ENCODE data around the gene DNPEP.
"Not testable (repeated sequence)": the region's sequence is repeated elsewhere in the genome, so short reads cannot be mapped to it uniquely, and the experiment has no call there.

DNPEP gene

GRCh38 chr2:219399716-219400478 is 12.2 kb upstream of the DNPEP start:
- no peak for DNase-seq

- DNase-seq: no peak
Measured at GRCh38 chr2:219398721-219399363, 11.1 kb upstream of the DNPEP start.

- no peak for DNase-seq
Measured at GRCh38 chr2:219396863-219397457, 9.2 kb upstream of the DNPEP start.

- no peak for DNase-seq
Measured at GRCh38 chr2:219395609-219396008, 7.9 kb upstream of the DNPEP start.

- not testable (repeated sequence) for DNase-seq
Measured at GRCh38 chr2:219395056-219395455, 7.3 kb upstream of the DNPEP start.

DNA sequence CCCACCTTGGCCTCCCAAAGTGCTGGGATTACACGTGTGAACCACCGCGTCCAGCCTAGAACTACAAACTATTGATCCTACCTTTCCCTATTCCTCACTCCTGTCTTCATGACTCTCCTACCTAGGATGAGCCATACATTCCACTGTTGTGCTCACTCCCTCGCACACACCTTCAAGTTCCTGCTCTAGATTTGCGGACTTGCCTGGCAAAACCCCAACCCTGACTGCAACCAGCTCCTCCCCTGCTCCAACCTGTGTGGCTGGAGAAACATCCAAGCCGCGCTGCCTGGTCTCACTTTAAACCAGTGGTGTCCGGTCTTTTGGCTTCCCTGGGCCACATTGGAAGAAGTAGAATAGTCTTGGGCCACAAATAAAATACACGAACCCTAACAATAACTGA is 5.0 kb upstream of the DNPEP start:
- no peak for DNase-seq

DNA sequence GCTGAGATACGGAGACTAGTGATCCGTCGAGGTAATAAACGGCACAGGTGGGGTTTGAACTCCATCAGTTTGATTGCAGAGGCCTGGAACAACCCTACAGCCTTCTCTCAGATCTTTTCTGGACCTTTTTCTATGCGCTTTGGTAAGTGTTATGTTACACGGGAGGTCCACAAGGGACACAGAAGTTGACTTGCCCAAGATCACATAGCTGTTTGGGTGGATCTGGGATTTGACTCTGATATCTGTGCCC is 1.1 kb upstream of the DNPEP start:
- no peak for DNase-seq

- peak; percentile 99 for DNase-seq
Measured at GRCh38 chr2:219388121-219388906, 602 bp upstream of the DNPEP start.

GRCh38 chr2:219386532-219387280 is 1.0 kb downstream of the DNPEP start:
- no peak for DNase-seq

DNA sequence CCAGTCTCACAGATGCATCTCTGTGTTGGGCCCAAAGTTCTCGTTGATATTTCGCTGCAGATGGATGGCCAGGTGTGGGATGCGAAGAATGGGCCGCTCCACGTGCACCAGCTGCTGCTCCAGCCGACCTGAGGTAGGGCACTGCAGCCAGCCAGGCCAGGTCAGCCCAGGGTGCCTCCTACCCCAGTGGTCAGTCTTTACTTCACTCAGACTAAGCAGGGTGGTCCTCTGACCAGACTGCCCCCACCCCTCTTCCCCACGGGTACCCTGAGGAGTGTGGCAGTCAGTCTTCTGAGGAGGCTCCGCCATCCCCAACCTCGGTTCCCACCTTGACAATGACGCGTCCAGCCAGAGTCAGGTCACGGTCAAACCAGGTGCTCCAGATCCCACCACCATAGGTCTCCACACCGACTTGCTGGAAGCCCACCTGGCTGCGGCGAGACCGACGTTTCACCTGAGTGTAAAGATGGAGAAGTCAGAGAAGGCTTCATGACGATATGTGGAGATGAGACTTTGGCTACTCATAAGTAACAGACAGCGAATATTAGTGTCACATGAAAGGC is 1.7 kb downstream of the DNPEP start:
- no peak for DNase-seq

DNA sequence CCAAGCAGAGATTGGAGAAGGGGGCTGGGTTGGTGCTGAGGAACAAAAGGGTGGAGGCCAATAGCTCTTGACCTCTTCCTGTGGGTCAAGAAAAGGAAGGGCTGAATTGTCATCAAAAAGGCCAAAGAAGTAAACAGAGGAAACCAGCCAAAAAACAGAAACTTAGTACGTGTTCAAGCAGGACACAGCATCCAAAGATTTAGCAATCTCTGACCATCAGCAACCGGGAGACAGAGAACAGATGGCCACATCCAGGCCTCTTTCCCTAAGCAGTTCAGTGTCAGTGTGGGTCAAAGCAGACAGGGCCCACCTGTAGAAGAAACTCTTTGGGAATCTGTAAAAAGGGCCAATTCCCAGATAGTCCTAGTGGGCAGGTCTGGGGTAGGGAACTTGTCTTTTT is 2.9 kb downstream of the DNPEP start:
- DNase-seq: no peak

GRCh38 chr2:219384083-219384713 is 3.5 kb downstream of the DNPEP start:
- DNase-seq: no peak

DNA sequence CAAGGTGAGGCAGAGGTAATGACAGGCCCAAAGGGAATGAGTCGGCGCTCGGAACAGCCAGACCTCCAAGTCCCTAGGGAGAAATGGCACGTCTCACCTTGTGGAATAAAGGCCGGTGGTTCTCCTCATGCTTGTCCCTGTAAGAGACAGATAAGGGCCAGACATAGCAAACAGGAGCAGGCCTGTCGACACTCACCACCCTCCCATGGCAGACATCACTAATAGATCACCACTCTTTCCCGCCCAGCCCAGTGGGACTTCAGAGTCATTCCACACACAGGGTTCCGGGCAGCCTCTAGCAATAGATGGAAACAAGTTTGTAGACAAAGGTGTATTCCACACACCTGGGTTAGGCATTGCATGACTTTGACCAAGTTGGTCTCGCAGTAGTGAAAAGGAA is 6.3 kb downstream of the DNPEP start:
- DNase-seq: no peak

DNA sequence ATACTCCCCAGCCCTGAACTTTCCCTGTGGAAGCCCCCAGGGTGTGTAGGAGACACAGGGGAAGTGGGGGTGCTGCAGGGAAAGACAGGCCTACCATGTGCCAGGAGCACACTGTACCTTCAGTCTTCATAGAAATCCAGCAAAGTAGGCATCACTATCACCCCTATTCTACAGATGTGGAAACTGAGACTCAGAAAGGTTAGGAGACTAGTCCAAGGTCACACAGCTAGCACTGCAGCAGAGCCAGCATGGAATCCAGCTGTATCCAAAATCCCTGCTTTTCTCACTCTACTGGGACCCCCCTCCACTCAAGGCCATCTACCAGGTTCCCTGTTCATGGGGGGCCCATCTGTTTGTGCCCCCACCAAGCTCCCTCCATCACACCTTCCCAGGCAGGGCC is 6.8 kb downstream of the DNPEP start:
- no peak for DNase-seq

DNA sequence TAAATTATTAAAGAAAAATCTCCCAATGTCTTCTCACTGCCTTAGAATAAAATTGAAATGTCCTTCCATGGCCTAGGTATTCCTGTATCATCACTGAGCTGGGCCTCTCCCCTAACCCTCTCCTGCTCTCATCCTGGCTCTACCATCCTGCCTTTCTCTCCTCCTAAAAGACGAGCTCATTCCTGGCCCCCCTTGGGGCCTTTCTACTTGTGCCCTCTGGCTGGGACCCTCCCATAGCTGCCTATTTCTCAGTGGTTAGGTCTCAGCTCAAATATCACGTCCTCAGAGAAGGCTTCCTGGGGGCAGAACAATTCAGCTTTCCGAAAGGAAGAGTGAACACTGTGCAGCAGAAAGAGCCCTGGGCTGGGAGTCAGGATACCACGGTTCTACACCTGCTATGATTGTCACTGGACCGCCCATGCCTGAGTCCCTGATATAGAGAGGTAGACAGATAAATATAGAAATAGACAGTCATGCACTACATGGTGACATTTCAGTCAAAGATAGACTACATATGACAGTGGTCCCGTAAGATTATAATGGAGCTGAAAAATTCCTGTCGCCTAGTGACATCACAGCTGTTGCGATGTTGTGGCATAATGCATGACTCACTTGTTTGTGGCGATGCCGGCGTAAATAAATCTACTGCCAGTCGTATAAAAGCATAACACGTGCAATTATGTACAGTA is 9.4 kb downstream of the DNPEP start:
- no peak for DNase-seq

DNA sequence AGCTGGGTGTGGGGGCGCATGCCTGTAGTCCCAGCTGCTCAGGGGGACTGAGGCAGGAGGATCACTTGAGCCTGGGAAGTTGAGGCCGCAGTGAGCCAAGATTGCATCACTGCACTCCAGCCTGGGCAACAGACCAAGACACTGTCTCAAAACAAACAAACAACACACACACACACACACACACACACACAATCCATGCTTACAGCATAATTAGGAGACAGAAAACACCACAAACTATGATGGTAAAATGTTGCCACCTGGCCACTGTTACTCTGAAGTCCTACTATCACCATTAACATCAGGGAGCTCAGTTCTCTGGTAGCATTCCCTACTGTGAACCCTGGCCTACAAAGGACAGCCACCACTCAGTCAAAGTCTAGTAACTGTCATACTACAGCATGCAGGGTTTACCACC is 18.3 kb downstream of the DNPEP start:
- no peak for DNase-seq

GRCh38 chr2:219368690-219369191 is 19.0 kb downstream of the DNPEP start:
- no peak for DNase-seq

- no peak for DNase-seq
Measured at GRCh38 chr2:219362524-219363164, 25.1 kb downstream of the DNPEP start.

DNA sequence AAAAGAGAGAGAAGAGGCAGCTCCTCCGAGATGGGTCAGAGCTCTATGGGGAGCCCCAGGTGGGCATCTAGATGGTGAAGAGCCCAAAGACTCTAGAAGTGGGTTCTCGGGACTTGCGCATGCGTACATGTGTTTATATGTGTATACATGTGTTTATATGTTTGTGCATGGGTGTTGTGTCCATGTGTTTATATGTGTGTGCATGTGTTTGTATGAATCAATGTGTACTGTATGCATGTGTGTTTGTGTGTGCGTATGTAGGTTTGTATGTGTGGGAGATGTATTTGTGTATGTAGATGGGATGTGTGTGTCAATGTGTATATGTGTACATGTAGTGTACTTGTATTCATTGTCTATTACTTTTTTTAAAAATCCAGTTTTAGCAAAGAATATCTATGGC is 25.6 kb downstream of the DNPEP start:
- DNase-seq: no peak

DNA sequence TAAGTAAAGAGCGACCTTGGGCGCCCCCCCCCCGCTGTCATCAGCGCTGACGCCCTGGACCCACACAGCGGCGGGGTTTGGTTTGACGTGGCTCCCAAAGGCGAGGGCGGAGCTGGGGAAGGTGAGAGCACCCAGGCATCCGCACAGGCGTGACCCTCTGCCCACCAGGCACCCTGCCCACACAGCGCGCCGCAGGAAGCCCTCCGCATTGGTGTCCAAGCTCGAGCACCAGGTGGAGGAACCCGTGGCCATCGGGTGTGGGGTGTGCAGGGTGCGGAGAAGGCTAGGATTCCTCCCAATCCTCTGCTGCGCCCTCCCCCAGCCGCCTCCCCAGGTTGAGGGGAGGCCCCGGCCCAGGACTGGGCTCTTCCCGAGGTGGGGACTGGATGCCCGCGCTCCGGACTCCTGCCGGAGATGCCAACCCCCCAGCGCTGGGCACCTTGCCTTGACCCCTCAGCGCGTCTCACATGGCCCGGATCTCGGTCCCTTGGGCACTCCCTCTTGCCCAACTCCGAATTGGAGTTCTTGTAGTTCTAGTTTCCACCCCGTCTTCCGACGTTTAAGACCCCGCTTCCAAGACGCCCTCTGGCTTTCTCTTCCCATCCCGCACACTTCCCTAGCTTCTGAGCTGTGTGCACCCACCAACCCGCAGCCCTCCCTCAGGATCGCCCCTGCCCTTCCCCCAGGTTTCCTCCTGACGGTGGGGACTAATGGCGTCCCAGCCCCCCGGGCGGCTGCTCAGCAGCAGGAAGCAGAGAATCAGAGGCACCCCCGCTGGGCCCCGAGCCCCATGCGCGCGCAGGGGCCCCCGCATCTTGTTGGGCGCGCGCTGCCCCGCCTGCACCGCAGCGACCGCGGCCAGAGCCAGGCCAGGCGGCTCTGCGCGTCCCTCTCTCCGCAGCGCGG is 29.3 kb downstream of the DNPEP start:
- DNase-seq: no peak
